IMR-90 (cell line): ENCODE measurements around the gene DOCK1. TPM values are rescaled to one million over a fixed set of nuclear protein-coding genes. Genes with fewer than 3 reads are reported as not detected.
A peak's percentile ranks its signal among the peaks of the same experiment; 100 is the strongest.

Source experiments
- ATAC-seq: fragments of 200-7000 bp; cut with Tn5 transposase; 2 replicates; pipeline ENCODE4 v1.9.1; 2020; ENCODE audit warnings: low read depth, mild to moderate bottlenecking, moderate library complexity
- BruUV-seq: library from RNA; stranded (reverse); fragments of 400-500 nt; replicated peaks from 2 replicates; lab custom pipeline; 2021; lab: Mats Ljungman, UMichigan
- CTCF ChIA-PET: fragments of 300-600 bp; formaldehyde crosslinking; extraction: SDS; loops from one replicate; lab custom pipeline; 2021; ENCODE audit warnings: antibody characterized with exemption; lab: Yijun Ruan, JAX
- POLR2A ChIA-PET: fragments of 300-600 bp; sonication (Branson Sonifier 250); formaldehyde crosslinking; loops from one replicate; lab custom pipeline; 2022; ENCODE audit warnings: antibody characterized with exemption; ENCODE audit not compliant: unreplicated experiment; lab: Charles Lee
- DNase-seq: peaks from one replicate; pipeline ENCODE4 v3.0.0; 2013
- H2AFZ ChIP-seq: replicated peaks from 2 replicates; pipeline ENCODE3; 2013; ENCODE audit warnings: low read length, mild to moderate bottlenecking; ENCODE audit not compliant: poor library complexity
- H2AK5ac ChIP-seq: 2 replicates; pipeline ENCODE4 v1.6.1; 2013; ENCODE audit warnings: low read depth, low read length, inconsistent platforms
- H2AK9ac ChIP-seq: replicated peaks from 2 replicates; pipeline ENCODE3; 2013; ENCODE audit warnings: mild to moderate bottlenecking, low read depth, low read length, moderate library complexity; ENCODE audit not compliant: poor library complexity
- H2BK120ac ChIP-seq: 2 replicates; pipeline ENCODE4 v1.6.1; 2013; ENCODE audit warnings: low read depth, low read length, inconsistent platforms
- H2BK15ac ChIP-seq: 3 replicates; pipeline ENCODE4 v1.6.1; 2013; ENCODE audit warnings: low read depth, low read length, inconsistent platforms
- H2BK20ac ChIP-seq: 2 replicates; pipeline ENCODE4 v1.6.1; 2013; ENCODE audit warnings: low read depth, mild to moderate bottlenecking, inconsistent platforms, low read length, moderate library complexity
- H2BK5ac ChIP-seq: 2 replicates; pipeline ENCODE4 v1.6.1; 2013; ENCODE audit warnings: mild to moderate bottlenecking, low read depth, low read length, inconsistent platforms; ENCODE audit not compliant: poor library complexity, severe bottlenecking
- H3K14ac ChIP-seq: replicated peaks from 2 replicates; pipeline ENCODE4 v1.6.1; 2013; ENCODE audit warnings: low read depth, low read length, inconsistent platforms
- H3K18ac ChIP-seq: 2 replicates; pipeline ENCODE4 v1.6.1; 2013; ENCODE audit warnings: low read depth, low read length, control low read depth
- H3K23ac ChIP-seq: 2 replicates; pipeline ENCODE4 v1.6.1; 2013; ENCODE audit warnings: low read depth, low read length, inconsistent platforms
- H3K27ac ChIP-seq: 2 replicates; pipeline ENCODE4 v1.5.1; 2013; ENCODE audit warnings: mild to moderate bottlenecking, control low read depth, low read length; ENCODE audit not compliant: insufficient read depth
- H3K27me3 ChIP-seq: 2 replicates; pipeline ENCODE4 v1.6.1; 2013; ENCODE audit warnings: low read length; ENCODE audit not compliant: control insufficient read depth, insufficient read depth
- H3K36me3 ChIP-seq: 2 replicates; pipeline ENCODE4 v1.6.1; 2013; ENCODE audit warnings: low read length, mixed read lengths; ENCODE audit not compliant: control insufficient read depth, insufficient read depth
- H3K4ac ChIP-seq: 2 replicates; pipeline ENCODE4 v1.6.1; 2013; ENCODE audit warnings: low read depth, low read length, inconsistent platforms
- H3K4me1 ChIP-seq: 2 replicates; pipeline ENCODE4 v1.6.1; 2013; ENCODE audit warnings: low read length, mixed read lengths; ENCODE audit not compliant: control insufficient read depth, insufficient read depth
- H3K4me2 ChIP-seq: 2 replicates; pipeline ENCODE4 v1.6.1; 2013; ENCODE audit warnings: low read depth, mild to moderate bottlenecking, control low read depth, low read length, moderate library complexity
- H3K4me3 ChIP-seq: 2 replicates; pipeline ENCODE4 v1.5.1; 2013; ENCODE audit warnings: low read depth, mild to moderate bottlenecking, control low read depth, low read length, moderate library complexity; ENCODE audit not compliant: insufficient read depth
- H3K56ac ChIP-seq: 2 replicates; pipeline ENCODE4 v1.6.1; 2013; ENCODE audit warnings: low read length, inconsistent platforms; ENCODE audit not compliant: insufficient read depth; ENCODE audit errors: extremely low read depth
- H3K79me1 ChIP-seq, 2 experiments: 2 replicates each; pipeline ENCODE4 v1.6.1; 2013; ENCODE audit warnings: low read length in 2 of 2, inconsistent platforms in 1 of 2, low read depth in 1 of 2
- H3K9ac ChIP-seq: 2 replicates; pipeline ENCODE4 v1.6.1; 2013; ENCODE audit warnings: low read depth, low read length, control low read depth
- H3K9me1 ChIP-seq: 2 replicates; pipeline ENCODE4 v1.6.1; 2013; ENCODE audit warnings: low read length, inconsistent platforms; ENCODE audit not compliant: insufficient read depth
- H3K9me3 ChIP-seq: 2 replicates; pipeline ENCODE4 v1.6.1; 2013; ENCODE audit warnings: low read length; ENCODE audit not compliant: control insufficient read depth, insufficient read depth
- H4K20me1 ChIP-seq: 2 replicates; pipeline ENCODE4 v1.6.1; 2013; ENCODE audit warnings: low read length, inconsistent platforms; ENCODE audit not compliant: insufficient read depth
- H4K5ac ChIP-seq: 2 replicates; pipeline ENCODE4 v1.6.1; 2013; ENCODE audit warnings: mild to moderate bottlenecking, low read depth, low read length, control low read depth
- H4K8ac ChIP-seq, 2 experiments: 2 replicates each; pipeline ENCODE4 v1.6.1; 2013; ENCODE audit warnings: low read depth in 2 of 2, low read length in 2 of 2, control low read depth in 1 of 2, inconsistent platforms in 1 of 2
- H4K91ac ChIP-seq: 2 replicates; pipeline ENCODE4 v1.6.1; 2013; ENCODE audit warnings: low read depth, low read length, inconsistent platforms; ENCODE audit not compliant: insufficient read depth
- BHLHE40 ChIP-seq: fragments of 150-350 bp; IDR thresholded peaks from 2 replicates; pipeline ENCODE4 v1.6.1; 2016; ENCODE audit warnings: mild to moderate bottlenecking, low read depth, low read length
- CEBPB ChIP-seq: IDR thresholded peaks from 2 replicates; pipeline ENCODE4 v1.6.1; 2012; ENCODE audit warnings: low read depth, low read length, improper control_type of control experiment
- CHD1 ChIP-seq: IDR thresholded peaks from 2 replicates; pipeline ENCODE4 v1.6.1; 2012; ENCODE audit warnings: low read depth, low read length, improper control_type of control experiment
- CTCF ChIP-seq: conservative IDR thresholded peaks from 2 replicates; pipeline ENCODE4 v1.5.1; 2012; ENCODE audit warnings: mild to moderate bottlenecking, low read depth, low read length, improper control_type of control experiment
- ELK1 ChIP-seq: fragments of 150-350 bp; IDR thresholded peaks from 2 replicates; pipeline ENCODE4 v1.6.1; 2016; ENCODE audit warnings: low read depth, mild to moderate bottlenecking, low read length, moderate library complexity, borderline replicate concordance
- FOS ChIP-seq: fragments of 150-350 bp; IDR thresholded peaks from 2 replicates; pipeline ENCODE4 v1.6.1; 2016; ENCODE audit warnings: low read depth, low read length
- MAFK ChIP-seq: IDR thresholded peaks from 2 replicates; pipeline ENCODE4 v1.6.1; 2012; ENCODE audit warnings: low read depth, low read length, improper control_type of control experiment
- MAZ ChIP-seq: IDR thresholded peaks from 2 replicates; pipeline ENCODE4 v1.6.1; 2012; ENCODE audit warnings: low read depth, mild to moderate bottlenecking, low read length, improper control_type of control experiment, moderate library complexity, borderline replicate concordance
- MXI1 ChIP-seq: IDR thresholded peaks from 2 replicates; pipeline ENCODE4 v1.6.1; 2012; ENCODE audit warnings: low read depth, mild to moderate bottlenecking, low read length, moderate library complexity, borderline replicate concordance
- NFE2L2 ChIP-seq: fragments of 150-350 bp; IDR thresholded peaks from 2 replicates; pipeline ENCODE4 v1.6.1; 2016; ENCODE audit warnings: low read depth, mild to moderate bottlenecking, low read length
- POLR2A ChIP-seq: IDR thresholded peaks from 2 replicates; pipeline ENCODE4 v1.6.1; 2012; ENCODE audit warnings: mild to moderate bottlenecking, low read depth, low read length
- RAD21 ChIP-seq: IDR thresholded peaks from 2 replicates; pipeline ENCODE4 v1.6.1; 2012; ENCODE audit warnings: low read length, improper control_type of control experiment
- RCOR1 ChIP-seq: IDR thresholded peaks from 2 replicates; pipeline ENCODE4 v1.6.1; 2012; ENCODE audit warnings: mild to moderate bottlenecking, low read length, improper control_type of control experiment; ENCODE audit not compliant: insufficient replicate concordance
- RFX5 ChIP-seq: IDR thresholded peaks from 2 replicates; pipeline ENCODE4 v1.8.0; 2012; ENCODE audit warnings: low read depth, mild to moderate bottlenecking, low read length, moderate library complexity
- SMC3 ChIP-seq: fragments of 150-350 bp; IDR thresholded peaks from 2 replicates; pipeline ENCODE4 v1.6.1; 2016; ENCODE audit warnings: low read depth, mild to moderate bottlenecking, antibody characterized with exemption, low read length, moderate library complexity
- WGBS, 2 experiments: methylation state at CpG; one replicate each; pipeline versions ENCODE4 v1.1.5 to v1.1.7; 2013; ENCODE audit warnings: missing lambda C conversion rate in 2 of 2; ENCODE audit not compliant: insufficient read length in 1 of 2; ENCODE audit errors: extremely low coverage in 2 of 2; 5-methylcytosine and 5-hydroxymethylcytosine counted together
- dilution Hi-C: fragments of 300-500 bp; cut with HindIII; formaldehyde crosslinking; loops from one replicate; pipeline ENCODE4 v1.14.3; 2018; ENCODE audit warnings: low sequenced_read_pairs; ENCODE audit not compliant: unreplicated experiment
- in situ Hi-C: fragments of 300-500 bp; cut with MboI; formaldehyde crosslinking; loops from 3 replicates; pipeline ENCODE4 v1.14.3; 2019; ENCODE audit warnings: low sequenced_read_pairs, inconsistent platforms, mixed read lengths
- intact Hi-C: fragments of 100-400 bp; cut with micrococcal nuclease; formaldehyde crosslinking; loops from 2 replicates; pipeline ENCODE4 v1.10.0; 2022
- polyA plus RNA-seq, 3 experiments: library from polyadenylated mRNA; depleted of rRNA; stranded (reverse); fragments of >200 nt; gene quantifications; 2 replicates each; pipeline ENCODE4 v1.2.3, GENCODE V29; 2012; ENCODE audit warnings: low replicate concordance in 1 of 3
- total RNA-seq: library from RNA; depleted of rRNA; stranded (reverse); fragments of >200 nt; gene quantifications from 2 replicates; pipeline ENCODE4 v1.2.3, GENCODE V29; 2012
- TF ChIP-seq, protein P1 (sequence below): fragments of 150-350 bp; IDR thresholded peaks from 2 replicates; pipeline ENCODE4 v1.6.1; 2017; ENCODE audit warnings: mild to moderate bottlenecking, antibody characterized with exemption, low read length, low read depth

Gene DOCK1
- total and polyA plus RNA-seq, 2 of the 4 experiments (the other 2 are of a cell fraction): 28.2 to 71.0 TPM

DNA sequence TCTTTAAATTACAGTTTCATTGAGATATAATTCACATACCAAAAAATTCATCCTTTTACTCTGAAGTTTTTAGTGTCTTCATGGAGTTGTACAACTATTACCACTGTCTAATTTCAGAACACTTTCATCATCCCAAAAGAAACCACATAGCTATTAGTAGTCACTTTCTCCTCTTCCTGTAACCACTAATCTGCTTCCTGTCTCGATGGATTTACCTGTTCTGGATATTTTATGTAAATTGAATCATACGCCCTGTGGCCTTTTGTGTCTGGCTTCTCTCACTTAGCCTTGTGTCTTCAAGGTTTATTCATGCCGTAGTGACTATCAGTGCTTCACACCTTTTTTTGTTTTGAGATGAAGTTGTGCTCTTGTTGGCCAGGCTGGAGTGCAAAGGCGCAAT is 135.5 kb downstream of the DOCK1 start:
- 0 out of 2 replicates have a peak overlapping the region, but pooled peaks have one; percentile 30 for H4K5ac ChIP-seq
- peaks cover 2% of the 10 kb centered on the region; the same call in 1 of the 2 replicates for H3K9me3 ChIP-seq
- H2BK15ac ChIP-seq: 0 out of 3 replicates have a peak overlapping the region, but pooled peaks have one; percentile 19
- peak overlapping the region; percentile 77 for H3K18ac ChIP-seq
- H3K4me1 ChIP-seq: peaks cover 15% of the 10 kb centered on the region
- peak overlapping the region; percentile 35; the same call in 1 of the 2 replicates for H2BK120ac ChIP-seq
- in situ Hi-C loops (no loop called here), dilution Hi-C loops (no loop called here), intact Hi-C loops (no loop called here)
- H3K36me3 ChIP-seq: peaks cover 55% of the 10 kb centered on the region
- H3K56ac ChIP-seq: no peak overlapping the region
- ATAC-seq (no peak), DNase-seq (no peak)
- peak overlapping the region; percentile 31; the same call in 1 of the 2 replicates for H3K4ac ChIP-seq
- TF ChIP-seq MAFK: no peak
- TF ChIP-seq, protein P1, sequence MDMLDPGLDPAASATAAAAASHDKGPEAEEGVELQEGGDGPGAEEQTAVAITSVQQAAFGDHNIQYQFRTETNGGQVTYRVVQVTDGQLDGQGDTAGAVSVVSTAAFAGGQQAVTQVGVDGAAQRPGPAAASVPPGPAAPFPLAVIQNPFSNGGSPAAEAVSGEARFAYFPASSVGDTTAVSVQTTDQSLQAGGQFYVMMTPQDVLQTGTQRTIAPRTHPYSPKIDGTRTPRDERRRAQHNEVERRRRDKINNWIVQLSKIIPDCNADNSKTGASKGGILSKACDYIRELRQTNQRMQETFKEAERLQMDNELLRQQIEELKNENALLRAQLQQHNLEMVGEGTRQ: no peak
- no peak for TF ChIP-seq RCOR1
- no peak for TF ChIP-seq CEBPB
- no peak for TF ChIP-seq RAD21
- TF ChIP-seq BHLHE40: no peak
- TF ChIP-seq MAZ: no peak
- TF ChIP-seq NFE2L2: no peak
- TF ChIP-seq CHD1: no peak
- TF ChIP-seq SMC3: no peak
- TF ChIP-seq RFX5: no peak
- TF ChIP-seq FOS: no peak
- TF ChIP-seq CTCF: no peak
- no peak for TF ChIP-seq POLR2A
- no peak for TF ChIP-seq MXI1
- TF ChIP-seq ELK1: no peak
- no CpG with 5 or more reads among the region's 4 CpGs for WGBS, 2 experiments
- no peak overlapping the region; the same call in 1 of the 2 replicates for H2AK5ac ChIP-seq
- peaks cover 21% of the 10 kb centered on the region for H3K9me1 ChIP-seq
- H3K4me3 ChIP-seq: no peak overlapping the region
- H2AK9ac ChIP-seq: no peak overlapping the region
- H3K23ac ChIP-seq: no peak overlapping the region
- peak overlapping the region; percentile 62 for H2BK5ac ChIP-seq
- no peak overlapping the region for H3K9ac ChIP-seq
- CTCF ChIA-PET: no interaction called here
- peak overlapping the region; percentile 43; the same call in 1 of the 2 replicates for H3K14ac ChIP-seq
- no peak overlapping the region for H3K4me2 ChIP-seq
- H3K27ac ChIP-seq: peak overlapping the region; percentile 68; the same call in 1 of the 2 replicates
- H4K91ac ChIP-seq: peak overlapping the region; percentile 43
- H4K8ac ChIP-seq: peak overlapping the region in 1 of 2 experiments; percentile 47; a peak in 2 of 4 replicates
- BruUV-seq: no TSS peak
- H2AFZ ChIP-seq: no peak overlapping the region
- POLR2A ChIA-PET: no interaction called here
- H3K79me1 ChIP-seq: peaks cover 9 to 43% of the 10 kb centered on the region in 2 experiments; a peak in 2 of 4 replicates
- peaks cover 11% of the 10 kb centered on the region for H4K20me1 ChIP-seq
- no peaks in the 10 kb centered on the region for H3K27me3 ChIP-seq
- H2BK20ac ChIP-seq: peak overlapping the region; percentile 36; the same call in 1 of the 2 replicates
